HepG2 (cell line): ENCODE results near the gene HPCAL1. TPM values are rescaled to one million over a fixed set of nuclear protein-coding genes. Genes with fewer than 3 reads are reported as not detected.

Experiments used
- ATAC-seq: fragments of 200-7000 bp; cut with Tn5 transposase; 3 replicates; pipeline ENCODE4 v1.9.1; 2020; ENCODE audit warnings: mild to moderate bottlenecking, moderate library complexity
- BruUV-seq: library from RNA; stranded (reverse); fragments of 400-500 nt; replicated peaks from 2 replicates; lab custom pipeline; 2021; lab: Mats Ljungman, UMichigan
- CTCF ChIA-PET: fragments of 300-600 bp; formaldehyde crosslinking; extraction: SDS; loops from one replicate; lab custom pipeline; 2021; ENCODE audit warnings: low total read pairs, inconsistent platforms, low intra/inter-chr PET ratio; lab: Yijun Ruan, JAX
- POLR2A ChIA-PET: fragments of 350-600 bp; sonication (Branson Sonifier 250); formaldehyde crosslinking; loops from one replicate; lab custom pipeline; 2020; ENCODE audit warnings: antibody characterized with exemption, inconsistent platforms; lab: Yijun Ruan, JAX
- DNase-seq: peaks from one replicate; pipeline ENCODE4 v3.0.0-alpha.2; 2015; ENCODE audit warnings: low spot score
- FAIRE-seq: peaks from 3 replicates; lab custom pipeline; 2011; peaks lifted over from hg19 to GRCh38; lab: Jason Lieb, UNC
- H2AFZ ChIP-seq: one replicate; pipeline ENCODE4 v1.6.1; 2011; ENCODE audit warnings: low read length, inconsistent platforms
- H3K27ac ChIP-seq: fragments of 300-600 bp; 3 replicates; pipeline ENCODE4 v1.8.0; 2011; ENCODE audit warnings: mixed run types, mild to moderate bottlenecking, mixed read lengths, low read length, inconsistent platforms; ENCODE audit not compliant: insufficient read depth; ENCODE audit errors: extremely low read length
- H3K27me3 ChIP-seq, 2 experiments: fragments of 200-600 bp in 1 of 2; 2 replicates in 1 of 2; 3 replicates in 1 of 2; pipeline versions ENCODE4 v1.6.0 to v1.8.0; 2011; ENCODE audit warnings: low read length in 2 of 2, mild to moderate bottlenecking in 2 of 2, moderate library complexity in 2 of 2, inconsistent platforms in 1 of 2; ENCODE audit not compliant: insufficient read depth in 2 of 2, control insufficient read depth in 1 of 2
- H3K36me3 ChIP-seq, 2 experiments: fragments of 200-600 bp in 1 of 2; replicated peaks in 1 of 2; 2 replicates in 1 of 2; 3 replicates in 1 of 2; pipeline versions ENCODE4 v1.5.1 to v1.8.0; 2011; ENCODE audit warnings: low read length in 2 of 2, inconsistent platforms in 1 of 2; ENCODE audit not compliant: insufficient read depth in 2 of 2, control insufficient read depth in 1 of 2
- H3K4me1 ChIP-seq: 2 replicates; pipeline ENCODE4 v1.5.1; 2012; ENCODE audit warnings: low read length, inconsistent platforms; ENCODE audit not compliant: insufficient read depth
- H3K4me2 ChIP-seq: 2 replicates; pipeline ENCODE4 v1.6.0; 2011; ENCODE audit warnings: low read depth, low read length, inconsistent platforms
- H3K4me3 ChIP-seq, 3 experiments: fragments of 200-600 bp in 1 of 3; sonication (generic), shearing (Covaris generic) in 1 of 3; replicated peaks in 1 of 3; 2 replicates each; pipeline ENCODE4 v1.5.1; 2011 to 2016; ENCODE audit warnings: low read length in 3 of 3, inconsistent platforms in 2 of 3, low read depth in 2 of 3, mild to moderate bottlenecking in 2 of 3, control low read depth in 1 of 3, mixed read lengths in 1 of 3; ENCODE audit not compliant: insufficient read depth in 1 of 3
- H3K79me2 ChIP-seq: one replicate; pipeline ENCODE4 v1.6.1; 2011; ENCODE audit warnings: low read length, inconsistent platforms; ENCODE audit not compliant: insufficient read depth
- H3K9ac ChIP-seq: 2 replicates; pipeline ENCODE4 v1.6.0; 2011; ENCODE audit warnings: mild to moderate bottlenecking, low read depth, low read length, inconsistent platforms; ENCODE audit not compliant: insufficient read depth
- H3K9me3 ChIP-seq: 2 replicates; pipeline ENCODE4 v1.5.1; 2012; ENCODE audit warnings: mild to moderate bottlenecking, low read length
- H4K20me1 ChIP-seq: 2 replicates; pipeline ENCODE4 v1.6.0; 2011; ENCODE audit warnings: inconsistent platforms, mild to moderate bottlenecking, low read length, moderate library complexity; ENCODE audit not compliant: insufficient read depth
- KDM2A ChIP-seq: sonication (generic); formaldehyde crosslinking; IDR thresholded peaks from 2 replicates; pipeline ENCODE4 v1.4.0; 2020; ENCODE audit warnings: low read depth, missing genetic modification reagents, borderline replicate concordance
- KDM4B ChIP-seq: sonication (generic); formaldehyde crosslinking; IDR thresholded peaks from 2 replicates; pipeline ENCODE4 v1.4.0; 2020; ENCODE audit warnings: missing genetic modification reagents
- MEF2D ChIP-seq: sonication (generic); formaldehyde crosslinking; IDR thresholded peaks from 2 replicates; pipeline ENCODE4 v1.5.1; 2020; ENCODE audit warnings: mild to moderate bottlenecking, missing genetic modification reagents
- NR0B2 ChIP-seq: sonication (generic); formaldehyde crosslinking; IDR thresholded peaks from 2 replicates; pipeline ENCODE4 v1.4.0; 2020; ENCODE audit warnings: mild to moderate bottlenecking, missing genetic modification reagents
- NR2C2 ChIP-seq: sonication (generic); formaldehyde crosslinking; IDR thresholded peaks from 2 replicates; pipeline ENCODE4 v1.4.0; 2020; ENCODE audit warnings: missing genetic modification reagents, mild to moderate bottlenecking, moderate library complexity, borderline replicate concordance
- RFX5 ChIP-seq: IDR thresholded peaks from 2 replicates; pipeline ENCODE4 v1.6.1; 2011; ENCODE audit warnings: low read depth, low read length, improper control_type of control experiment
- SRSF1 ChIP-seq: fragments of 200-400 bp; formaldehyde crosslinking; optimal IDR thresholded peaks from 2 replicates; pipeline ENCODE3; 2017; ENCODE audit warnings: mild to moderate bottlenecking, low read depth, low read length, moderate library complexity
- TCF7 ChIP-seq: sonication (generic); IDR thresholded peaks from 2 replicates; pipeline ENCODE4 v1.6.1; 2016; ENCODE audit warnings: antibody characterized with exemption, low read depth
- ZFX ChIP-seq: sonication (generic); formaldehyde crosslinking; IDR thresholded peaks from 2 replicates; pipeline ENCODE4 v1.4.0; 2020; ENCODE audit warnings: mild to moderate bottlenecking, low read depth, missing genetic modification reagents, moderate library complexity
- ZNF264 ChIP-seq: sonication (generic); formaldehyde crosslinking; IDR thresholded peaks from 2 replicates; pipeline ENCODE4 v1.4.0; 2020; ENCODE audit warnings: missing genetic modification reagents
- ZNF770 ChIP-seq: sonication (generic); formaldehyde crosslinking; IDR thresholded peaks from 2 replicates; pipeline ENCODE4 v1.5.0; 2020; ENCODE audit warnings: mild to moderate bottlenecking, missing genetic modification reagents
- WGBS: methylation state at CpG from one replicate; pipeline ENCODE4 v1.1.6; 2017; ENCODE audit warnings: low lambda C conversion rate; 5-methylcytosine and 5-hydroxymethylcytosine counted together
- in situ Hi-C: cut with HindIII; loops from 2 replicates; pipeline ENCODE4 v1.10.0; 2017; ENCODE audit warnings: low pct_unique_long_range_greater_than_20kb; ENCODE audit not compliant: extremely low pct_ligation_motif_present
- intact Hi-C: fragments of 100-400 bp; cut with micrococcal nuclease; formaldehyde crosslinking; loops from one replicate; pipeline ENCODE4 v1.10.0; 2022; ENCODE audit not compliant: unreplicated experiment
- polyA plus RNA-seq, 8 experiments: library from polyadenylated mRNA; depleted of rRNA in 3 of 8; stranded (reverse) in 7 of 8; unstranded in 1 of 8; fragments of >200 nt; fragmentation: Illumina TruSeq in 4 of 8; extraction: Trizol in 4 of 8; gene quantifications; 2 replicates each; pipeline versions ENCODE4 v1.2.1 to v1.2.3, GENCODE V29; 2011 to 2016; ENCODE audit warnings: low read depth in 4 of 8, missing spikeins in 1 of 8, mixed read lengths in 1 of 8; ENCODE audit not compliant: insufficient read depth in 1 of 8
- total RNA-seq, 5 experiments: library from RNA; depleted of rRNA; stranded (reverse); fragments of >200 nt; fragmentation: Illumina TruSeq; extraction: Trizol; gene quantifications; 2 replicates each; pipeline ENCODE4 v1.2.3, GENCODE V29; 2016; ENCODE audit warnings: low read depth in 1 of 5

Gene HPCAL1
- total and polyA plus RNA-seq, 2 of the 13 experiments (the other 11 are each of a cell fraction or from before 2014, with no cell fraction given), result 29.5 to 29.9 TPM

- peaks cover 0 to 2% of the 10 kb centered on the region in 2 experiments; a peak in 1 of 5 replicates for H3K36me3 ChIP-seq
- no peak overlapping the region for H2AFZ ChIP-seq
- H3K27me3 ChIP-seq, result no peaks in the 10 kb centered on the region
- no peak overlapping the region for H3K4me2 ChIP-seq
- 89% methylated on average over 18 of the region's 18 CpGs for WGBS
- FAIRE-seq (no peak), DNase-seq (no peak), ATAC-seq (no peak; the same call in 2 of the 3 replicates)
- in situ Hi-C loops (no loop called here), intact Hi-C loops (no loop called here)
- no peak for TF ChIP-seq KDM4B (CRISPR knock-in tag)
- no peak for TF ChIP-seq NR2C2 (CRISPR knock-in tag)
- no peak for TF ChIP-seq RFX5
- TF ChIP-seq SRSF1, result no peak
- no peak for TF ChIP-seq ZFX
- TF ChIP-seq MEF2D (CRISPR knock-in tag), result no peak
- no peak for TF ChIP-seq ZNF770 (CRISPR knock-in tag)
- no peak for TF ChIP-seq KDM2A (CRISPR knock-in tag)
- TF ChIP-seq TCF7, result no peak
- TF ChIP-seq ZNF264 (CRISPR knock-in tag), result no peak
- TF ChIP-seq NR0B2, result no peak
- no peak overlapping the region for H3K9ac ChIP-seq
- H4K20me1 ChIP-seq, result peaks cover 9% of the 10 kb centered on the region; the same call in 1 of the 2 replicates
- ChIA-PET POLR2A (no interaction called here), CTCF (no interaction called here)
- H3K4me1 ChIP-seq, result peaks cover 29% of the 10 kb centered on the region
- H3K4me3 ChIP-seq, result no peak overlapping the region
- BruUV-seq, result no TSS peak
- peaks cover 33% of the 10 kb centered on the region for H3K79me2 ChIP-seq
- no peak overlapping the region for H3K27ac ChIP-seq
- no peaks in the 10 kb centered on the region for H3K9me3 ChIP-seq
Observed at GRCh38 chr2:10342245-10342951, 39.7 kb downstream of the HPCAL1 start.
